ENCODE measurements around the gene C3orf18.
A peak's percentile ranks its signal among the peaks of the same experiment; 100 is the strongest.

C3orf18 gene

DNA sequence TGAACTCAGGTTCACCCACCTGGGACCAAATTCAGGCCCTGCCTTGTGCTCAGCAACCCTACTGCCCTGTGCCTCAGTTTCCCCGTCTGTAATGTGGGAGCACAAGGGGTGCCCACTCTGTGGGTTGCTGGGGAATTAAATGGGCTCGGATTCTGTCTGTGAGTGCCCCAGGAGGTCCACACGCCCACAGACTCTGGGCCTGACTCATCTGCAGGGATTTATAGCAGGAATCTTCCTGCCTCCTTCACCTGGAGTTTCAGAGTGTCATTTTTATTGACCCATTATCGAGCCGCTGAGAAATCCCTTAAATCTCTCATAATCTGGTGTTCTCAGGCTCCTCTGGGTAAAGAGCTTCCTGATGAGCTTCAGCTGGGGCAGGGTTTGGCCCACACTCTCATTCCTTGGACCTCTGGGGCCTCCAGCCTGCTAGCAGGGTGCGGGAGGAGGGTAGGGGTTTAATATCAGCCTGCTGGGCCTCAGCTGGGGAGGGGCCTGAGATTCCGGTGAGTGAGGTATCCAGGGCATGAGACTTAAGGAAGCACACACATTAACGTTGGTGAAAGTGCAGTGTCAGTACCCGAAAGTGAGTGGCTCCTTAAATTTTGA is 16.4 kb downstream of the C3orf18 start:
- DNase-seq (ENCODE audit: low spot score) = no peak

- peak; percentile 66 for DNase-seq (ENCODE audit: low spot score)
Measured at GRCh38 chr3:50550079-50550736, 17.3 kb downstream of the C3orf18 start.

GRCh38 chr3:50549226-50549625 is 18.3 kb downstream of the C3orf18 start:
- no peak for DNase-seq (ENCODE audit: low spot score)

- DNase-seq (ENCODE audit: low spot score) = no peak
Measured at GRCh38 chr3:50545781-50546180, 21.8 kb downstream of the C3orf18 start.

DNA sequence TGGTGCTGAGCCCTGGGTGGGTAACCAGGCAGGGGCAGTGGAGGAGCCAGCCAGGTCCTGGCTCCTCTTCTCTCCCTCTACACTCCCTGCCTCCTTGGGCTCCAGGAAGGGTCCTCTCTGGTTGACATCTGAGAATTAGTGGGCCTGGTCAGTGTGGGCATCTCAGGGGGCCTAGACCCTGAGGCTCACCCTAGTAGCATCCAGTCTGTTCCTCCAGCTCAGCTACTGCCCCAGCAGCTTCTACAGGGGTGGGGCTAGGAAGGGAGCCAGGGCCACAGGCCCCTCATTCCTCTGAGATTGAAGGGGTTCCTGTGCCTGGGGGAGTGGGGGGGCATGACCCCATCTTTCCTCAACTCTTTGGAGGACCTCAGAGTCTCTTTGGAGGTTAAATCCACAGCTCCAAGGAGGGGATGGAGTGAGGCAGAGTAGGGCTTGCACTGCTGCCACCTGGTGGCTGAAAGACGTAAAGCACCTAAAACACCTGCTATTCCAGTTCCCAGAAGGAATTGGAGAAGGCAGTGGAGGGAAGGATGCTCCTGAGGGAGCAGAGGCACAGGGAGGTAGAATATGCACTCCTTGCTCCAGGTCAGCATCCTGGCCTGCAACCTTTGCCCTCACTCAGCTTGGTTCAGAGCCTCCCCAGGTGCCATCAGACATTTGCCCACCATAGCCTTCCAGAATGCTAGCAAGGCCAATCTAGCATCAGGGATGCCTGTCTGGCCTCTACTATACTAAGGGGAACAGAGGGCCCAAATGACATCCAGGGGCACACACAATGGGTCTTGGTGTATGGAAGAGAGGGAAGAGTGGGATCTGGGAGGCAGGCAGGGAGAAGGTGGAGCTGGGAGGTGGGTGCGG is 25.1 kb downstream of the C3orf18 start:
- DNase-seq (ENCODE audit: low spot score) = peak; percentile 94

DNA sequence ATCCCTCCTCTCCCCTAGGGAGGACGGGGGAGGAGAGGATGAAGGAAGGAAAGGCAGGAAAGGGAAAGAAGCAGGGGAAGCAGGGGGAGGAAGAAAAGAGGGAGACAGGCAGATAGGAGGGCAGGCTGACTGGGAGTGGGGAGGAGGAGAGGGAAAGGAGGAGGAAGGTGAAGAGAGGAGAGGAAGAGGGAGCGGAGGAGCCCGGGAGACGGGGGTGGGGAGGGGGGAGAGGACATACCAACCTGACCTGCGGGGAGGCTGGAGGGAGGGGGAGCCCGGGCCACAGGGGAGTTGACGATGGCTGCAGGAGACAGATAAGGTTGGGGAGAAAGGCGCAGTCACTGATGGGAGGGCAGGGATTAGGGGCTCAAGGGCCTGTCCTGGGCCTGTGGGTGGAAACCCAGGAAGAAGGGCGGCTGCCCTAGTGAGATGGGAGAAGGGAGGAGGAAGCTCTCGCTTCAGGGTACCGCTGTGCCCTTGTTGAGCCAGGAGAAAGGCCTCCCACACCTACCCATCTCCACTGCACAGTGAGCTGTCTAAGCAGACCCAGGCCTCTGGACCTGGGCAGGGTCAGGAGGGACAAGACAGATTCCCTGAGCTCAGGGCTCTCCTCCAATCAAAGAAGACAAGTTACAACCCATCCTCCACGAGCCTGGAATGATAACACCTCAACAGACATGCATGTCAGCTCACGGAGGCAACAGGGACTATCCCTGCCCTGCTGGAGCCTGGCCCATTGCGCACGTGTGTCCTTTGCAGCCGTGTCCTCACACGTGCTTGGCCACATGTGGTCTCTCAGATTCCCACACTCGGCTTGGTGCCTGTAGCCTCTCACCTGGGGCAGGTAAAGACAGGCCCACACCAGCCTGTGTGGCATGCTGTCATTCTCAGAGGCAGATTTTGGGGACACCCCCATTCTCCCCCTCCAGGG is 27.9 kb downstream of the C3orf18 start:
- no peak for DNase-seq (ENCODE audit: low spot score)

DNA sequence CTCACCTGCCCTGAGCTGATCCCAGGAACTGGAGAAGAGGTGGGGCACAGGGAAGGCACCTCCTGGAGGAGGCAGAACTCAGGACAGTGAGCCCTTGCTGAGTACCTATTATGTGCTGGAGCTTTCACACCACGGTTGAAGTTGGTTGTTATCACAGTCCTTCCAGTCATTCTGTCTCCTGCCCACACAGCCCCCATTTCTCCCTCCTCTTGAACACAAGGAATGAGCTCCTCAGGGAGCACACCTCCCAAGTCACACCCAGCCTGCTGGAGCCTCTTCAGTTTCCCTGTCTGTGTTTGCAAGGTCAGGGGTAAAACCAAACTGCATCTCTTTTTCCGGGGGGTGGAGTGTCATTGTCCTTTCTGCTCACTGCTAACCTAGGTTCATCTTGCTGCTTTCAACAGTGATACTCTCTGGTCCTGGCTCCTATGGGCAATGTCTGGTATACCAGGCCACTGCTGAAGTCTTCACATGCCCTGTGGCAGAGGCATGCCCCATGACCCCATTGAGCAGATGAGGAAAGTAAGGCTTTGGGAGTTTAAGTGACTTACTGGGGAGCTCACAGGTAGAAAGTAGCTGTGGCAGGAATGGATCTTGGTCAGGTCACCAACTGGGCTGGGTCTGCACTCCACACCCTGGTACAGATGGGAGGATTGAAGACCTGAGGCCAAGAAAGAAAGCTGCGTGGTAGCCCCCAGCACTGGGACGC is 30.0 kb downstream of the C3orf18 start:
- no peak for DNase-seq (ENCODE audit: low spot score)

GRCh38 chr3:50536471-50537180 is 30.9 kb downstream of the C3orf18 start:
- DNase-seq (ENCODE audit: low spot score) = no peak

DNA sequence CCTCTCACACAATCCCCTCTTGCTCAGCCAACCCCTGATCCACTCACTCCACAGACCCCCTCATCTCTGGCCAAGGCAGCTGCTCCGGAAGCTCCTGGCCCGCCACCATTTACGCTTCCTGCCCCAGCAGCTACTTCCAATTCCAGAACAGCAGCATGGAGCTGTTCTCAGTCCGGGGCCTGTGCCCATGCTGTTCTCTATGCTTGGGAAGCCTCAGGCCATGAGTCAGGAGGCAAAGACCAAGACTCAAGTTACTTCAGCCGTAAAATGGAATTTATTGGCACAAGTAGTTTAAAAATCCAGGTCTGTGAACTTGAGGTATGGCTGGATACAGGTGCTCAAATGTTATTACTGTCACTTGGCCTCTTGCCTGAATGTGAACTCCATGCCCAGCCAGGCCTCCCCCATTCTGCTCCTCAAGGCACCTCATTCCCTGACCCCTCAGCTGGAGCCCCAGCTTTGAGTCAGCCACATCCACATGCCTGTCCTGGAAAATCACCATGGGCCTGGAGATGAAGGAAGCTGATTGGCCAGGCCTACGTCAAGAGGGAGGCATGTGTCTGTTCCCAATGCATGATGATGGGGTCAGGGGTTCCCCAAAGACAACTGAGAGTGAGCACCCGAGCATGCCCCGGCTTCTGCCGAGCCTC is 32.7 kb downstream of the C3orf18 start:
- no peak for DNase-seq (ENCODE audit: low spot score)

DNA sequence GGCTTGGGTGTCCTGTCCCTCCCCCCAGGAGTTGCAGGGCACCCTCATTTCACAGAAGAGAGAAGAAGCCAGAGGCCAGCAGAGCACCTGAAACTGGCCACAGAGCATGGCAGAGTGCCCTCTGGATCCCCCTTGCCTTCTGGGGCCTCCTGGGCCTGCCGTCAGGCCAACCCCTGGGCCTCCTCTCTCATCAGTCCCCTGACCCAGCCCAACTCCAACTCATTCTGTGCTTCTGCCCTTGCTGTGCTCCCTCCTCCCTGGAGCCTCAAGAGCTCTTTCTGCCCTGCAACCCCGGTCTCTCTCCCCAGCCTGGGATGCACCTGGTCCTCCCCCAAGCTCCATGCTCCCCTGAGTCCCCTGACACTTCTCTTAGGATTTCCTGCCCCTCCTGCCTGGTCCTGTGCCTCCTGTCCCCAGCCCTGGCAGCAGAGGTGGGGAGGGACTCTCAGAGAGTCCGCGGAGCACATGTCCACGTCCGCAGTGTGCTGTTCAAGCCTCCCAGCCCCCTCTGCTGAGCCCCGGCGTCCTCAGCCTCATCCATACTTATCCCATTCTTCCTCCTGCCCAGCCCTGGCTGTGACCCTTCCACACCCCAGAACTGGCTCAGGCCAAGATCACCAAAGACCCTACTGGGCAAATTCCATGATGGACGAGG is 33.6 kb downstream of the C3orf18 start:
- no peak for DNase-seq (ENCODE audit: low spot score)

GRCh38 chr3:50533316-50533715 is 34.2 kb downstream of the C3orf18 start:
- no peak for DNase-seq (ENCODE audit: low spot score)

DNA sequence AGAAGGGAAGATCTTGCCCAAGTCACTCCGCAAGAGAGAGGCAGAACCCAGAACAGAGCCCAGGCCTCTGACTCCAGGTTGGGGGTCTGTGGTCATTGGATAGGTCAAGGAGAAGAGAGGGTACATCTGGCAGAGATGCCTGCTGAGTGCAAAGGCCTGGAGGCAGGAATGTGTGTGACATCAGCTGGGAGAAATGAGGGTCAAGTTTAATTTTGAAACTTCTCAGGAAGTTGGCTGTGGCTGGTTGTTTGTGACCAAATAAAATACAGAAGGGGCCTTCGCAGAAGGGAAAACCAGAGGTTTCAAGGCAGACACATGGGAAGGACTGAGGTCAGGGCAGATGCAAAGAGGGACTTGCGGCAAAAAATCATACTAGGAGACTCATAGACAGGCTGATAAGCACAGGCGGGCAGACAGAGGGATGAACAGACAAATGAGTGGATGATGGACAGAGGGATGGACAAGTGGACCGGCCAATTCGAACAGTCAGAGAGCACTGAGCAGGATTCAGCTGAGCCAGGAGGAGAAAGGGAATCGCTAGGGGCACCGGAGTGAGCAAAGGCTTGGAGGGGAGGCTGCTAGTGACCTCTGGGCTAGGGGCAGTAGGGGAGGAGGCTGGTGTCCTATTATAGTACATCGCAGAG is 35.4 kb downstream of the C3orf18 start:
- peak; percentile 20 for DNase-seq (ENCODE audit: low spot score)

GRCh38 chr3:50531201-50531600 is 36.3 kb downstream of the C3orf18 start:
- DNase-seq (ENCODE audit: low spot score) = no peak

DNA sequence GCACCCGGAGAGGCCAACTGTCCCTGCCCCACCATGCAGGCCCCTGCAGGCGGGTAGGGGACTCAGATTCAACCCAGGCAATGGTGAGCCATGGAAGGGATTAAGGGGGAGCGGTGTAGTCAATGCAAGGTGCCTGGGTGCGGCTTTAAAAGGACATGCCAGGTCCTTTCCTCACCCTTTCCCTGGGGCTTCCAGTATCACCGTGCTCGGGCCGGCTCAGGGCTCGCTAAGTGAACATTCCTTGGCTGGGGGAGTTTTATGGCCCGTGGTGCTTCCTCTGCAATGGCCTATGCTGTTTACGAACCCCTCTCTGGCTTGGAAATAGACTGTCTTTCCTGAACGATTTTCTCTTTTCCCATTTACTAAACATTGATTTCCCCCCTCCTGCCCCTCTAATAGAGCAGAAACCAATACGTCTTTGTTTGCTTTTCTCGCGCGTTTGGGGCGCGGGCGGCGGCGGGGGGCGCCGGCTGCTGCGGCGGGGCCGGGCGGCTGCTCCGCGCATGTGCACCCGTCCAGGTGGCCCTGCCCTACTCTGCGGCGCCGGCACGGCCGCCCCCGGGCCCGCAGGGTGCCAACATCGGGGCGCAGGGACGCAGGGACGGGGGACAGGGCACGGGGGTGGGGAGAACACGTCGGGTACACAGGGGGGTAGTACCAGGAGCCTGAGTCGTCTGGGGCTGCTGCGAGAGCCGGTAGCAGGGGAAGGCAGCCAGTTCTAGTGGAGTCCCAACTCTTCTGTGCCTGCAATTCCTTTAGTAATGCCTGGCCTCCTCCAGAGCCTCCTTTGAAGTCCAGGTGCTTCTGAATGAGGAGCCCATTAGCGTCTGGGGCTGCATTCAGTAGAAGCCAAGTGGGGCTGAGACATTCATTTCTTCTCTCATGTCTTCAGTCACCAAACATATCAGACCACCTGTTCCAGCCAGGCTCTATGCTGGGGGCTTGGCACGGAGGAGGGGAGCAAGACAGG is 37.3 kb downstream of the C3orf18 start:
- DNase-seq (ENCODE audit: low spot score) = no peak

- DNase-seq (ENCODE audit: low spot score) = peak; percentile 76
Measured at GRCh38 chr3:50525987-50526386, 41.6 kb downstream of the C3orf18 start.

- no peak for DNase-seq (ENCODE audit: low spot score)
Measured at GRCh38 chr3:50525191-50525910, 42.2 kb downstream of the C3orf18 start.

GRCh38 chr3:50524746-50525145 is 42.8 kb downstream of the C3orf18 start:
- no peak for DNase-seq (ENCODE audit: low spot score)

Data from AG08395 (cell line).